Naive thymus-derived CD8-positive, alpha-beta T cell (primary cell): Measurements from ENCODE around the gene DDX59. TPM values are rescaled to one million over a fixed set of nuclear protein-coding genes. Genes with fewer than 3 reads are reported as not detected.

Experiments used
- ATAC-seq, 2 donors: fragments of 150-1000 bp; cut with Tn5 transposase in 1 of 2; sonication (Bioruptor Pico), chemical (Tn5 transposase) in 1 of 2; 1 replicate in 1 of 2; 2 replicates in 1 of 2; pipeline ENCODE4 v1.10.0; 2021; ENCODE audit warnings: mild to moderate bottlenecking in 2 of 2, moderate library complexity in 2 of 2
- POLR2A ChIA-PET: fragments of 350-600 bp; sonication (Branson Sonifier 250); formaldehyde crosslinking; loops from one replicate; lab custom pipeline; 2021; ENCODE audit warnings: antibody characterized with exemption; lab: Charles Lee
- DNase-seq, 10 donors: peaks; one replicate each; pipeline versions ENCODE4 v3.0.0 to v3.0.0-alpha.2; 2020 to 2022
- H3K27ac Mint-ChIP-seq, 10 donors: one replicate each; pipeline ENCODE4 v1.8.0; 2020 to 2022; ENCODE audit warnings: mild to moderate bottlenecking in 10 of 10, mixed read lengths in 10 of 10, moderate library complexity in 4 of 10, inconsistent platforms in 1 of 10
- H3K27me3 Mint-ChIP-seq, 5 donors: one replicate each; pipeline ENCODE4 v1.8.0; 2021 to 2022; ENCODE audit warnings: mixed read lengths in 5 of 5
- H3K36me3 Mint-ChIP-seq, 3 donors: one replicate each; pipeline ENCODE4 v1.8.0; 2020 to 2022; ENCODE audit warnings: mixed read lengths in 3 of 3, mild to moderate bottlenecking in 2 of 3, inconsistent platforms in 1 of 3
- H3K4me1 Mint-ChIP-seq, 4 donors: one replicate each; pipeline ENCODE4 v1.8.0; 2021 to 2022; ENCODE audit warnings: mixed read lengths in 4 of 4
- H3K4me3 Mint-ChIP-seq, 10 donors: one replicate each; pipeline ENCODE4 v1.8.0; 2020 to 2022; ENCODE audit warnings: mild to moderate bottlenecking in 10 of 10, mixed read lengths in 10 of 10, moderate library complexity in 6 of 10, inconsistent platforms in 1 of 10
- H3K9me3 Mint-ChIP-seq, 9 donors: one replicate each; pipeline ENCODE4 v1.8.0; 2020 to 2022; ENCODE audit warnings: mixed read lengths in 9 of 9, mild to moderate bottlenecking in 3 of 9, inconsistent platforms in 1 of 9, moderate library complexity in 1 of 9
- polyA plus RNA-seq, 3 donors: library from polyadenylated mRNA; unstranded; fragments of 300-500 nt; fragmentation: Illumina TruSeq; gene quantifications; one replicate each; pipeline ENCODE4 v1.2.3, GENCODE V29; 2021
- total RNA-seq, 8 experiments: library from RNA in 2 of 8; stranded (reverse) in 2 of 8; gene quantifications; one replicate each; pipeline ENCODE4 v1.2.3 and lab custom pipeline; 2021 to 2026

DDX59 gene
- total and polyA plus RNA-seq, 5 experiments from 2014 or later = 10.0 to 41.3 (median 20.9) TPM

DNA sequence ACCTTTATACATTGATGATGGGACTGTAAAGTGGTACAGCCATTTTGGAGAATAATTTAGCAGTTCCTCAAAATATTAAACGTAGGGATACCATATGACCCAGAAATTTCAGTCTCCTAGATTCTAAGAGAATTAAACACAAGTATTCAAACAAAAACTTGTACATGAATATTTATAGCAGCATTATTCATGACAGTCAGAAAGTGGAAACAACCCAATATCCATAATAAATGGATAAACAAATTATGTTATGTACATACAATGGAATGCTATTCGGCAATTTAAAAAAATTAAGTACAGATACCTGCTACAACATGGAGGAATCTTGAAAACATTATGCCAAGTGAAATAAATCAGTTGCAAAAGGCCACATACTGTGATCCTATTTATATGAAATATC lies 16.9 kb upstream of the DDX59 start:
- Mint-ChIP-seq H3K27ac (no peak overlapping the region), H3K36me3 (no peaks in the 10 kb centered on the region), H3K4me3 (no peak overlapping the region), H3K27me3 (peaks cover 0 to 8% (median 6%) of the 10 kb centered on the region in 5 donors), H3K9me3 (no peaks in the 10 kb centered on the region), H3K4me1 (no peaks in the 10 kb centered on the region)
- DNase-seq = no peak
- POLR2A ChIA-PET = no interaction called here
- ATAC-seq = no peak

- POLR2A ChIA-PET = no interaction called here
- Mint-ChIP-seq H3K36me3 (no peaks in the 10 kb centered on the region), H3K9me3 (no peaks in the 10 kb centered on the region), H3K27me3 (peaks cover 0 to 10% (median 5%) of the 10 kb centered on the region in 5 donors), H3K27ac (no peak overlapping the region), H3K4me3 (no peak overlapping the region), H3K4me1 (no peaks in the 10 kb centered on the region)
- DNase-seq (no peak), ATAC-seq (no peak)
Observed at GRCh38 chr1:200684015-200684414, 14.3 kb upstream of the DDX59 start.

DNA sequence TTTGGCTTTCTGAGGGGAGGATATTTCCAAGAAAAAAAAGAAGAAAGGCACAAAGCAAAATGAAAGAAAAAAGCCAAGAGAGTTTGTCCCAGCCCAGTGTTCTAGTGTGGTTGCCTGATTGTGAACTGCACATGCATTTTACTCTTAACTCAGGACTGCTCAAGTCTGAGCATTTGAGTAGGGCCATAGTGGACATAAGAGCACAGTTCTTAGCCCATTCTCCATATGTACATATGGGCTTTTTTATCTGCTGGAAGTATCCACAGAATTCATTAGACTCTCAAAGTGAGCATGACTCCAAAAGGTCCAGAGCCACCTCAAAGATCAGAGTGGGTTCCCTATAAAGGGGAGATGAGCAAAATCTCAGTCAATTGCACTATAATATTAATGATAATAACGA lies 13.6 kb upstream of the DDX59 start:
- POLR2A ChIA-PET = no interaction called here

DNA sequence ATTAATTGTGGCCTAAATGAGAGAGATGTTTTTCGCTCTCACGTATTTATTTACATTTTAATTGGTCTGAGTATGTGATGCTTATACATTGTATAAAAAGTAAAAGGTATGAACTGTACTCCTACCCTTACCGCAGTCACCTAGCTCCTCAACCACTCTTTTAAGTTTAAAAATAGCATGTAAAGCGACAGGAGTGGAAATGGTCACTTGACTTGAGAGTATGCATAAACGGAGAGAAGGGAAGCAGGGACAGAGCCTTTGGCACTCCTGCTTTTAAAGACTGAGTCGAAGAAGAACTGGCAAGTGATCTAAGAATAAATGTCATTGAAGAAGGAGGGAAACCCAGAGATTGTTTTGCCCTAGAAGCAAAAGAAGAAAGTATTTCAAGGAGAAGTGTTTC lies 11.5 kb upstream of the DDX59 start:
- H3K36me3 Mint-ChIP-seq = no peaks in the 10 kb centered on the region
- H3K4me1 Mint-ChIP-seq = no peaks in the 10 kb centered on the region
- H3K27ac Mint-ChIP-seq = no peak overlapping the region
- no peaks in the 10 kb centered on the region for H3K9me3 Mint-ChIP-seq
- no peak overlapping the region for H3K4me3 Mint-ChIP-seq
- ATAC-seq (no peak), DNase-seq (no peak)
- peaks cover 0 to 2% (median 0%) of the 10 kb centered on the region in 5 donors for H3K27me3 Mint-ChIP-seq
- POLR2A ChIA-PET = no interaction called here

More for the DNA sequence above, 13.6 kb upstream of the DDX59 start:
- Mint-ChIP-seq H3K27me3 (peaks cover 0 to 10% (median 5%) of the 10 kb centered on the region in 5 donors), H3K4me3 (no peak overlapping the region), H3K4me1 (no peaks in the 10 kb centered on the region), H3K36me3 (no peaks in the 10 kb centered on the region), H3K9me3 (no peaks in the 10 kb centered on the region), H3K27ac (no peak overlapping the region)
- ATAC-seq = no peak
- DNase-seq = no peak

- Mint-ChIP-seq H3K9me3 (no peaks in the 10 kb centered on the region), H3K4me3 (no peak overlapping the region), H3K27me3 (peaks cover 0 to 2% (median 0%) of the 10 kb centered on the region in 5 donors), H3K4me1 (no peaks in the 10 kb centered on the region), H3K27ac (no peak overlapping the region), H3K36me3 (no peaks in the 10 kb centered on the region)
- DNase-seq (no peak), ATAC-seq (no peak)
- POLR2A ChIA-PET = no interaction called here
Observed at GRCh38 chr1:200676829-200677228, 7.1 kb upstream of the DDX59 start.

- ATAC-seq (no peak), DNase-seq (no peak)
- Mint-ChIP-seq H3K4me1 (peaks cover 2 to 10% (median 6%) of the 10 kb centered on the region in 4 donors), H3K27ac (no peak overlapping the region), H3K36me3 (no peaks in the 10 kb centered on the region), H3K27me3 (peaks cover 0 to 2% (median 0%) of the 10 kb centered on the region in 5 donors), H3K9me3 (no peaks in the 10 kb centered on the region), H3K4me3 (no peak overlapping the region)
- POLR2A ChIA-PET = no interaction called here
Observed at GRCh38 chr1:200675588-200675852, 5.8 kb upstream of the DDX59 start.

DNA sequence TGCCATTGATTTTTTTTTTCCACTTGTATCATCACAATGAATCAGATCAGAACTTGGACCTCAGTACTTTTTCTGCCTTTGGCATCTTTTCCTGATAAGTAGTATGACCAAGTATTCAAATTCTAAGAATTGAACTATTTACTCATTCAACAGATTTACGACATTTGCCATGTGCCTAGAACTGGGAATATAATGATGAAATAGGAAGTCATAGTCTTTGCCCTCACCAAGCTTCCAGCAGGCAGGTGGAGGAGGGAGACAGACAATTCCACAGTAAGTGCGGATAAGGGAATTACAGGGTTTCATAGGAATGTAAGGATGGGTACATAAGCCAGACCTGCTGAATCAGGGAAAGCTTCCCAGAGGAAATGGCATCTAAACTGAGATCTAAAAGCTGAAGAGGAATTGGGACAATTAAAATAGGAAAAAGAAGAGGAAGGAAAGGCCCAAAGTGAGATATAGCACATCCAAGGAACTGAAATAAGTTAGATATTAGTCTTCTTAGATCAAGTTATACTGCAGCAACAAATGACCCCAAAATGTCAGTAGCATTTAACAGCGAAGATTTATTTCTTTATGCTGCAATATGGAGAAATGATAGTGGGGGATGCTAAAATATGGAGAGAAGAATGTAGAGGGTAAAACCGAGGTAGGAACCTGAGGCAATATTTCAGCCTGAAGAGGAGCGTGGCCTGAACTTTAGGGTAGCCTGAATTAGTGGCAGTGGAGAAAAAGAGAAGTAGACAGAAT lies 5.3 kb upstream of the DDX59 start:
- Mint-ChIP-seq H3K4me3 (no peak overlapping the region), H3K4me1 (peaks cover 2 to 15% (median 10%) of the 10 kb centered on the region in 4 donors), H3K27me3 (no peaks in the 10 kb centered on the region), H3K36me3 (no peaks in the 10 kb centered on the region), H3K9me3 (no peaks in the 10 kb centered on the region), H3K27ac (peak overlapping the region in 1 of 10 donors; percentile 61)
- no peak for ATAC-seq
- POLR2A ChIA-PET = no interaction called here
- no peak for DNase-seq

DNA sequence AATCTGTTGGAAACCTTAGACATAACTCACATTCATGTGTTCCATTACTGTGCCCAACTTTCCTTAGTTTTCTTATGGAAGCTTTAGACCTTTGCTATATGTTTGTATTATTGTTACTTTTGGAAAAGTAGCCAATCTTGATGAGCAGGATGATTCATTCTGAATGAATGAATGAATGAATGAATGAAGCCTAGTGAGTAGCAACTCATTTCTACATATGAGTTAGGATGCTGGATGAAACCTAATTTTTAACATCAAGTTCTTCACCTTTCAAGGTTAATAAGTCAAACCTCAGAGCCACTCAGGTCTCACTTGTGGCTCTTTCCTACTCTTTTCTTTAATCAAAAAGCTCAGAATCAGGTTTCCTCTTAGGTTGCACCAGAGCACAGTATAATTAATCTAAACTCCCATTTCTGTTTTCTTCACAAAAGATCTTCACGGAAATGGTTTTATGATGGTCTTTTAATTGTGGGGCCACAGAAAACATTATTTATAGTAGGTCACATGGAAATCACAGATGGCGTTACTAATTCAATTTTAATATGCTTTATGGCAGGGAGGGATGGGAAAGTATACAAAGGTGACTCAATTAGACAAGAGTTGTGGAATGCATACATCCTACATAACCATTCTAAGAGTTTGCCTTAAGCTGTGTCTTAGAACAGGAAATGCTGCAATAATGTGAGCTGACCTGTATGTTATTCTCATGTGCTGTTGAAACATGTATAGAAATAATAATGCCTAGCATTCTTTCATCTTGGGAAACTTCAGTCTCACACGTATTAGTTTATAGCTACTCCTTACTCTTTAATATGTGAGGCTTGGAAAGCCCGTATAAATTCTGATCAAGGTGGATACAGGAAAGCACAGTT lies 4.5 kb upstream of the DDX59 start:
- H3K4me3 Mint-ChIP-seq = no peak overlapping the region
- no peak overlapping the region for H3K27ac Mint-ChIP-seq
- POLR2A ChIA-PET = no interaction called here
- H3K4me1 Mint-ChIP-seq = peaks cover 2 to 18% (median 11%) of the 10 kb centered on the region in 4 donors
- no peaks in the 10 kb centered on the region for H3K36me3 Mint-ChIP-seq
- no peaks in the 10 kb centered on the region for H3K27me3 Mint-ChIP-seq
- DNase-seq = no peak
- no peaks in the 10 kb centered on the region for H3K9me3 Mint-ChIP-seq
- ATAC-seq = no peak

DNA sequence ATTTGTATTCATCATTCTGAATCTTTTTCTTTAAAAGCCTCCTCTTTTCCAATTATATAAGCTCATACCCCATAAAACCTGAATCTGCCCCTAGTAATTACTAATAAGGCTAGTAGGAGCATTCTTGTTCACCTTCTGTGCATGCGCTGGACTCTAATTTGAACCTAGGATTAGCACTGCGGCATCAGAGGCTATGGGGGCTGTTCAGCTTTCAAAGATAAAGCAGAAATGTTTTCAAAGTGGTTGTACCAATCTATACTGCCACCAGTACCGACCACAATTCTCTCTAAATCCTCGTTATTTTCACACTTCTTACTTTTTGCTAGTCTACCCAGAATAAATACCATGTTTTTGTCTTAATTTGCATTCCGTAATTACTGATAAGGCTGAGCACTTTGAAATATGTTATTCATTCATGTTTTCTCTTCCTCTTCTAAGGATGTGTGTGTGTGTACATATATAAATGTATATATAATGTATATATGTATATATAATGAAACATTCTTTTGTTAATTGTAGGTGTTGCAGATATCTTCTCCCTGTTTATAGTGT lies 1.6 kb upstream of the DDX59 start:
- ATAC-seq (no peak), DNase-seq (no peak)
- H3K27ac Mint-ChIP-seq = peak overlapping the region in 6 of 10 donors; percentile 25 to 95 (median 74)
- H3K4me3 Mint-ChIP-seq = peak overlapping the region in 8 of 10 donors; percentile 3 to 96 (median 36)
- no peaks in the 10 kb centered on the region for H3K9me3 Mint-ChIP-seq
- POLR2A ChIA-PET = no interaction called here
- no peaks in the 10 kb centered on the region for H3K27me3 Mint-ChIP-seq
- H3K36me3 Mint-ChIP-seq = peaks cover 0 to 8% (median 3%) of the 10 kb centered on the region in 3 donors
- peaks cover 13 to 41% (median 30%) of the 10 kb centered on the region in 4 donors for H3K4me1 Mint-ChIP-seq

DNA sequence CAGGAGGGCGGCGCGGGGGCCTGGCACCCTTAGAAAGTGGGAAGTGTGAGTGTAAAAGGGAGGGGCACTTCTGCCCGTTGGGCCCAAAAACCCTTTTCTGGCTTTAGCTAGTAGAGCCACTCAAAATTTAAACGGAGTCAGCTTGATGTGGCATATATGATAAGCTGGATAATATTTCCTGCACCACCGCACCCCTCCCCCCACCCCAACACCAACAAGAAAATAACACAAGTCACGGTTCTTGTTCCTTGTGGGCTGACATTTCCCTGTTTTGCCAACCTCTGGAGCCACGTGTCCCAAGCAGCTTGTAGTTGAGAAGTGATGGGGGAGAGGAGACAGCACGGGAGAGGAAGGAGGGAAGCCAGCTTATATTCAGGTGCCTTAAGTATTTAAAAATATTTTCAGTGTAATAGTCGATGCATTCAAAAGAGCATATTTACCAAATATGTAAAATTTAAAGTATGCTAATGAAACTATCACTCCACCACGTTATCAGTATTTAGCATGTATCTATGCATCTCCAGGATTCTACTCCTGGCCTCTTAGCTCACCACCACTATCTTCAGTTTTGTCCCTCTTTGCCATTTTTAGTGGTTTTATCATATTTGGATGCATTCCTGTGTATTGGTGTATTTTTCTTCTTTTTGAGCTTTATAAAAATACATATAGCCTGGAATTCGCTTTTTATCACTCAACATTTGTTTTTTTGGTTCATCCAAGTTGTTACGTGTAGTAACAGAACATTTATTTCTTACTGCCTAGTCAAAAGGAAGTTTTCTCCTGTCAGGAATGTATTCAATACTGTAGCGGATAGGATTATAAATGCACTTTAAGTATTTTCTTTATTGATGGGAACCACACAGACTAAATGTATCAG lies 773 bp upstream of the DDX59 start:
- DNase-seq = no peak
- peak; percentile 1 to 10 for ATAC-seq
- H3K4me1 Mint-ChIP-seq = peaks cover 17 to 49% (median 38%) of the 10 kb centered on the region in 4 donors

GRCh38 chr1:200668514-200669313 lies 993 bp downstream of the DDX59 start:
- ATAC-seq (no peak), DNase-seq (no peak)
- peak overlapping the region; percentile 71 to 100 (median 95) for H3K4me3 Mint-ChIP-seq
- POLR2A ChIA-PET = interaction anchor here (0.6 to 1.8 kb wide), 5 partner anchors 17 to 82 kb away, joined by 3 to 13 read pairs (median 4); partner anchors contain the start of gene KIF14
- H3K27me3 Mint-ChIP-seq = no peaks in the 10 kb centered on the region
- H3K4me1 Mint-ChIP-seq = peaks cover 23 to 65% (median 54%) of the 10 kb centered on the region in 4 donors
- H3K27ac Mint-ChIP-seq = peak overlapping the region; percentile 57 to 98 (median 93)
- no peaks in the 10 kb centered on the region for H3K9me3 Mint-ChIP-seq
- peaks cover 0 to 33% (median 17%) of the 10 kb centered on the region in 3 donors for H3K36me3 Mint-ChIP-seq

More for the DNA sequence above, 773 bp upstream of the DDX59 start:
- peak overlapping the region; percentile 89 to 100 (median 96) for H3K4me3 Mint-ChIP-seq
- H3K36me3 Mint-ChIP-seq = peaks cover 0 to 16% (median 9%) of the 10 kb centered on the region in 3 donors
- no peaks in the 10 kb centered on the region for H3K27me3 Mint-ChIP-seq
- POLR2A ChIA-PET = interaction anchor here (0.6 to 1.8 kb wide), 6 partner anchors 10 to 68 kb away, joined by 3 to 13 read pairs (median 3); partner anchors contain the start of genes CAMSAP2 and KIF14
- no peaks in the 10 kb centered on the region for H3K9me3 Mint-ChIP-seq
- peak overlapping the region; percentile 91 to 98 (median 96) for H3K27ac Mint-ChIP-seq
